Urothelium cell line (cell line): ENCODE data around the gene FUBP3.

Experiments used
- DNase-seq: peaks from one replicate; pipeline ENCODE4 v3.0.0; 2011; ENCODE audit warnings: low spot score, mixed read lengths
- FAIRE-seq: peaks from 2 replicates; lab custom pipeline; 2011; peaks lifted over from hg19 to GRCh38; lab: Jason Lieb, UNC

The FUBP3 gene

DNA sequence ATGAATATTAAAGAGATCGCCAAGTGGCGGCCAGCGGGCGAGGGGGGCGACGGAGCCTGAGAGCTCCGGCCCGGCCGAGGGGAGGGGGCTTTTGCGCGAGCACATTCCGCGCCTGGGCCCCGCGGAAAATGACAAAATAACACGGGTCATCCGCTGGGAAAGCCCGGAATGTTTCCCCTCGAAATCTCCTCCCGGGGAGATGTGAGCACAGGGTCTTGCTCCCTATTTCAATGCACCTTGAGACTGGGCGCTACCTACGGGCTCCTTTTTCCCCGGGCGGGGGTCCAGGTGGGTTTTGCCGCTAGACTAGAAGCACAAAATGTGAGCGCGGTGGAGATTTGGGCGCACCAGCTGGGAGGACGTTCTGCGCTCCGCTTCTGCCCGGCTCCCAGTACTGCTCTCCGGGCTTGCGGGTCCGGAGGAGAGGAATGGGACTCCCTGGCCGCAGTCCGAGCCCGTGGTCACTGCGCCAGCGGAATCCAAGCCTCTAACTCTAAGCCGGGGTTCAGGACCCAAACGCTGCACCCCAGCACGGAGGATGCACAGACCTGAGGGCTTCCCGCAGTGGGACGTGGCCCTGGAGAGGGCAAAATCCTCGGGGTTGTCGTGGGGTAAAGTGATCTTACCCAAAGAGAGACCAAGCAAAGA, 82.2 kb downstream of the FUBP3 start:
- FAIRE-seq (no peak), DNase-seq (no peak)

DNA sequence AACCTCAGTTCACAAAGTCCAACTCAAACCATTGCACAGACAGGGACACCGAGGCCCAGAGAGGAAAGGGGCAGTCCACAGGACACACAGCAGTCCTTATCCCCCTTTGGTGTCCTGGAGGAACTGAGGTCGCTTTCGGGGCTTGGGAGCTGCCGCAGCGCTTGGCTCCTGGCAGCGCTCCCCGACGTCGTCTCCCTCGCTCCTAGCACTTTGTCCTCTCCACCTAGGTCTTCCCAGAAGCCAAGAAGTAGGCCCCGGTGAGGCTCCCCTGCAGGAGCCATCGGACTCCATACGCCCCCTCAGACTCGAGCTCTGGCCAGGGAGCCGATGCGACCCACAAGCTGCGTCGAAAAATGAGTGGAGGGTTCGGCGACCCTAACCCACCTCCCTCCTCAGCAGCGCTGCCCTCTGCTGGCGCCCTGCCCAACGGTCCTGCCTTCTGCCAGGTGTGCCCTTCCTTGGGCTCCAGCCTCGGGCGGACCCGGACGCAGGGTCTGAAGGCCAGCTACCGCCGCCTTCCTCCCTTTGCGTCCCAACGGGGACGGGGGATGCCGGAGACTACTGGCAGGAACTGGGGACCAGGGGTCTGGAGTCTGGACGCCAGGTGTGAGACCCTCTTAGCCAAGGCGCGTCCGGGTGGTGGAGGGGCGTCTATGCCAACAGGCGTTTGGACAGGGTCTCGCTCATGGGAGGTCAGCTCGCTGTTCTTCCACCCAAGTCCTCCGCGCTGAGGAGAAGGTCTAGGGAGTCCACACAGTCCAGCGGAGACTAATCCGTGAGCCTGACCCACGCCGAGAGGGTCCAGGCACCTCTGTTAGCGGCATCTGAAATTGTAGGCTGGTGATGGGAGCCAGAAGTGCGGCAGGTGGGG, 83.0 kb downstream of the FUBP3 start:
- DNase-seq, result no peak

DNA sequence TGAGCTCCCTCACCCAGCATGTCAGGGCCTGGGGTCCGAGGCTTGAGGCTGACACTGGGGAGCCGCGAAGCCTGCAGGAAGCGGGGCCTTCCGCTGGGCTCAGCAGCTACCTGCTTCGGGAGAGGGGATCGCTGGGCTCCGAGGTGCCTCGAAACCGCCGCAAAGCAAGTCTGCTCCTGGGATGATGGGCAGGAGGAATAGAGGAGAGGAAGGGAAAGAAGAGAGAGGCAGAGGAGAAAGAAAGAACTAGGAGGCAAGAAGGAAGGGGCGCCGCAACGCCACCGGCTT, 83.5 kb downstream of the FUBP3 start:
- DNase-seq (no peak), FAIRE-seq (no peak)

More for the DNA sequence above, 83.0 kb downstream of the FUBP3 start:
- FAIRE-seq, result no peak

DNA sequence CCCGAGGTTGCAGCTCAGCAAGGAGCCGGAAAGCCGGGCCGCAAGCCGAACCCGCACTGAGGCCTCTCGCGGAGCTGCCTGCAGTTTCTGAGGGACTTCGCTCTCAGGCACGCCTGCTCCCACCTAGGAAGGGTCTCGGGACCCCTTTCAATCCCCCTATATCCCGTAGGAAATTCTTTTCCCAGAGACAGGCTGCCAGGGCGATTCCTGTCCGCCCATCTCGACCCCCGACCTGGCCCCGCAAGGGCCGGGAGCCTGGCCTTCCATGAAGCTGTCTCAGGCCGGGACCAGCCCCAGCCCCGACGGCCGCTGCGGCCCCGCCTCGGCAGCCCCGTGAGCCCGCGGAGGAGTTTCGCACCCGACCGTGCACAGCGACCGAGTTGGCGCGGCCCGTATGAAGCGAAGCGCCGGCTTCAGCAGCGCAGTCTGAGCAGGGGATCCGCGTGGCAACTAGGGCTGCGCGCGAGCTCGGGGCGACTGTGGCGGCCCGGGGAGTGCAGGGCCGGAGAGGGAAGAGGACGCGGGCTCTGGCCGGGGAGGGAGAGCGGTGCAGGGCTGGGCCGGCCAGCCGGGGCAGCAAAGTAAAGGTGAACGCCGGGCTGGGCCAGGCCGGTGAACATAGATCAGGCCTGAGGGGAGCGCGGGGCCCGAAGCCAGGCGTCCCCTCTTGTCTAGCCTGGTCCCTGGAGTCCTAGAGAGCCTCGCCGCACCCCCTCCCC, 84.0 kb downstream of the FUBP3 start:
- DNase-seq, result no peak
- no peak for FAIRE-seq

DNA sequence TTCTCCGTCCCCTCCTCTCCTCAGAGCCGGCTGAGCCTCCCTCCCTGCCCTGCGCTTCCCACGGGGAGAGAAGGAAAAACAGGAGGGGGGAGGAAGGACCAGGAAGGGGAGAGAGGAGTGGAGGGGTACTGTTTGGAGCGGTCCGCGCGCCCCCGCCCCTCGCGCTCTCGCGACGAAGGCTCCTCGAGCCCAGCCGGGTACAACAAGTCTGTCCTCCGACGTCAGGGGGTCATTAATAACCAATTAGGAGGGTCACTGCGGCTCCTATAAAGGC, 84.5 kb downstream of the FUBP3 start:
- DNase-seq, result no peak
- no peak for FAIRE-seq

DNA sequence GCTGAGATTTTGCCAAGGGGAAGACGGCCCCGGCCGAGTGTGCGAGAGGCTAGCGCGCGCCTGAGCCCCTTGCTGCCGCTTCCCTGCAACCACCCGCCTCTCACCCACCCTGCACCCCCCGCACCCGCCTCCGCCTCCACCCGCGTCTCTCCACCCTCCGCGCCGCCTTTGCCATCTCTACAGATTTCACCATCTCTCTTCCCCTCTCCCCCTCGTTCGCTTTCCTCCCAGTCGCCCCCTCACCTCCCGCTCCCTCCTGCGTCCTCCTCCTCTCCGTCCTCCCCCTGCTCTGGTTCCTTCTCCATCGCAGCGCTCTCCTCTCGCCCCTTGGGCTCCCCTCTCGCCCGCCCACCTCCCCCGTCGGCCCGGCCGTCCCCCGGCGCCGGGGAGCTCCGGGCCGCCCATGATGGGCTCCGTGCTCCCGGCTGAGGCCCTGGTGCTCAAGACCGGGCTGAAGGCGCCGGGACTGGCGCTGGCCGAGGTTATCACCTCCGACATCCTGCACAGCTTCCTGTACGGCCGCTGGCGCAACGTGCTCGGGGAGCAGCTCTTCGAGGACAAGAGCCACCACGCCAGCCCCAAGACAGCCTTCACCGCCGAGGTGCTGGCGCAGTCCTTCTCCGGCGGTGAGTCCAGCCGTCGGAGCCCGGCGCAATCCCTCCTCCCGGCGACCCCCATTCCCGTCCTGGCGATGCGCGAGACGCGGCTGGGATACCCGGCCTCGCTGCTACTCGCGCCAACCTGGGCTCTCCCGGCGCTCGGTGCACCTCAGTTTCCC, 85.1 kb downstream of the FUBP3 start, which contains the start of gene PRDM12:
Gene PRDM12, plus strand, starts transcription at position 344 of the 778 bp plus-strand sequence. Its CDS starts 60 bp downstream, at position 404.
- DNase-seq (peak; percentile 29), FAIRE-seq (no peak)

DNA sequence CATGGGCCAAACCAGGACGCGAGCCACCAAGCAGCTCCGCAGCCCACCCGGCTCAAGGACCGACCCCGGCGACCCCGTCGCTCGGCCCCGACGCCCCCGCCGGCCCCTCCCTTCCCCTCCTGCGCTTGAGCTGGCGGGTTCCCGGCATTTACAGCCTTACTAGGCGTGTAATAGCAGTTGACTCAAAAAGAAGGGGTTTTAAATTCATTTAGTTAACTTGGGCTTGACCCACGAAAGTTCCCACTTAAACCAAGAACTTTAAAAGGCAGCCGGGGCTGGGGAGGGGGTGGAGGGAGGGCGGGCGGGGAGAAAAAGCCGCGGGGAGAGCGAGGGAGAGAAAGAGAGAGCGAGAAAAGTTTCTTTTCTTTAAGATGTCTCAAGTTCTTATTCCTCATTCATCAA, 85.7 kb downstream of the FUBP3 start:
- DNase-seq (no peak), FAIRE-seq (no peak)

DNA sequence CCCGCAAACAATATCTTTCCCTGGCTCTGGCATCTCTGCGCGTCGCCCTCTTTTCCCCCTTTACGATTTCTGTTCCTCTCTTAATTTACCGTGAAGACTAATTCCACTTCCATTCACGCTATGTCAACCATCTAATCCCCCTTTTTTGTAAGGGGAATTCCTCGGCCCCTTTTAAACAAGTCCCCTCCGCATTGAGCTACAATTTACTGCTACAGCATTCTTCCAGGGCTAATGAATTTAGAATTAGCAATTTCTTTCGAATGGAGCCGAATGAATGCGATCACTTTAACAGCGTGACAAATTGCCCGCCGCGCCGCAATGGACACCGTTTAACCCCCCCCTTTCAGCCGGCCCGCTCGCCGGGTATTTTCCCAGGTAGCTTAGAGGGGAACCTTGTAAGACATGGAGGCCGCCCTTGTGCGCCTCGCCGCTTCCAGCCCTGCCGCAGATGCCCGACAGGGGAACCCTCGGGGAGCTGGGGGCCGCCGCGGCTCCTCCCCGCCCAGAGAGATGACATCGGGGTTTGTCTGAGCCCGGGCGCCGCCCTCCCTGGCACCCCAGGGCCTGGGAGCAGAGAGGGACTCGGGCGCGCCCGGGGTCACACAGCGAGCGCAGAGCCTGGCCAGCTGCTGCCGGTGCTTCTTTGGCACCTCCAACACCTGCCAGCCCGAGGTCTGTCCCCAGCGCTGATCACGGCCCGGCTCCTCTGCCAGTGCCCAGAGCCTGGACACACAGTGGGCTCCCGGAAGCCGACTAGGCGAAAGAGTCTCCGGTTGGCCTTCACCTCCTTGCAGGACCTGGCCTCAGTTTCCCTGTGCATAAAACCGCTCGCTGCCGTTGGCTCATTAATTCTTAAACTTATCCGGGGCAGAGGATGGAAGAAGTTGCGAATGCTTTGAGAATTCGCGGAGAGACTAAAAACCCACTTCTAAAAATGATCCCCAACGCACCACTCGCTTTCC, 86.3 kb downstream of the FUBP3 start:
- FAIRE-seq (no peak), DNase-seq (no peak)

DNA sequence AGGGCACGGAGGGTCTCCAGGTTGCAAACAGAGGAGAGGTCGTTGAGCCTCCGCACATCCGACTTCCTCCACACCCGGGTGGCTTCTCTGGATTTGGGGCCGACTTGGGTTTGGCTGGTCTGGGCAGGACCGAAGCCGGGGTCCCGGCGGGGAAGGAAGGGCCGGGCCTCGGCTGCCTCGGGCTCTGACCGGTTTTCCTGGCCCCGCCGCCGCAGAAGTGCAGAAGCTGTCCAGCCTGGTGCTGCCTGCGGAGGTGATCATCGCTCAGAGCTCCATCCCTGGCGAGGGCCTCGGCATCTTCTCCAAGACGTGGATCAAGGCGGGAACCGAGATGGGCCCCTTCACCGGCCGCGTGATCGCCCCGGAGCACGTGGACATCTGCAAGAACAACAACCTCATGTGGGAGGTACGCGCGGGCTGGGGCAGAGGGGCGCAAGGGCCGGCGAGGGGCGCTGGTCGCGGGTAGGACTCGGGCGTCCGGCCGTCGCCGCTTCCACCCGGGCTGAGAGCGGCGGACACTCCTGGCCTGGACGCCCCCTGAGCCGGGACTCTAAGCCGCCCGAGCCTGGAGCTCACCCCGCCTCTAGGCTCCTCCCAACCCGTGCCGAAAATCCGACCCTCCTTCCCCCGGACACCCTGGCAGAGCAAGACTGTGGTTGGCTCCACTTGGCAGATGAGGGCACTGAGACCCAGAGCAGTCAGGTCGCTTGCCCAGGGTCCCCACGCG, 87.2 kb downstream of the FUBP3 start:
- no peak for FAIRE-seq
- DNase-seq, result no peak

DNA sequence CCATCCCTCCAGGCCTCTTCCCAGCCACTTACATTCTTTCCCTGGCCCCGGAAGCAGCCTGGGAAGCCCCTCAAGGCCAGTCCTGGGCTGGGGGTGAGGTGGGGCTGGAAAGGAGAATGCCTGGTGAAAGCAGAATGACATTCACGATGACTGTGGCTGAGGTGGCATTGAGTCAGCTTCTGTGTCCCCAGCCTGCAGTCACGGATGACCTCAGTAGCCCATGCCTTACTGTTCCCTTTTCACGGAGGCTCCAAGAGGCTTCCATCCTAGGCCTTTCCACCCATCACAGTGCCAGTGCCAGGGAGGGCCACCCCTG, 87.7 kb downstream of the FUBP3 start:
- DNase-seq, result no peak
- FAIRE-seq, result no peak

DNA sequence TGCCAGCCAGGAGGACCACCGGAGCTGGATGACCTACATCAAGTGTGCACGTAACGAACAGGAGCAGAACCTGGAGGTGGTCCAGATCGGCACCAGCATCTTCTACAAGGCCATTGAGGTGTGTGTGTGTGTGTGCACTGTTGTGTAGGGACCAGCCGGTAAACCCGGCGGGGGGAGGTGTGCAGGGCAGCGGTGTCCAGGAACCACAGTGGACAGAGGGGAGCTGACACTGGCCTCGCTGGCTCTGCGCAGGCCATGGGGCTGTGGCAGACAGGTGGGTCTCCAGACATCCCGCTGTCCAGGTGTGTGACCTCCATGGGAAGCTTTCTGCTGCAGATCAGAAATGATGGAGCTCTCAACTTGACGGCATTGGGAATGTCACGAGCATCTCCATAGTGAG, 88.8 kb downstream of the FUBP3 start:
- FAIRE-seq, result no peak

DNA sequence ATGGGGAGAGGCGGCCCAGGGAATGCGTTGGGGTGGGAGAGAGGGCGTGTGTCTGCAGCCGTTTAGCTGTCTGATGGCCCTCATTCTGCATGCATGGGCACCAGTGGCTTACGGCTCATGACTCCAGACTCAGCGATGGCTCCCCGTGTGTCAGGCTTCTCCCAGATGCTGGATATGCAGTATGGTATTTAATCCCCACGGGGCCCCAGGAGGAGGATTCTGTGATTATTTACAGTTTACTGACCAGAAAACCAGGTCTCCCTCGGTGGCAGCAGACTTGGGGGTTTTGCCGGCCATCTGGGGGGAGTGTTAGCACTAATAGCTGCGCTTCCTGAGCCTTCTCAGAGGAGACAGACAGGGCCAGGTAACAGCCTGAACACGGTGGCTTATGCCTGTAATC, 89.3 kb downstream of the FUBP3 start:
- DNase-seq, result no peak
- no peak for FAIRE-seq

More for the DNA sequence above, 88.8 kb downstream of the FUBP3 start:
- DNase-seq, result no peak

DNA sequence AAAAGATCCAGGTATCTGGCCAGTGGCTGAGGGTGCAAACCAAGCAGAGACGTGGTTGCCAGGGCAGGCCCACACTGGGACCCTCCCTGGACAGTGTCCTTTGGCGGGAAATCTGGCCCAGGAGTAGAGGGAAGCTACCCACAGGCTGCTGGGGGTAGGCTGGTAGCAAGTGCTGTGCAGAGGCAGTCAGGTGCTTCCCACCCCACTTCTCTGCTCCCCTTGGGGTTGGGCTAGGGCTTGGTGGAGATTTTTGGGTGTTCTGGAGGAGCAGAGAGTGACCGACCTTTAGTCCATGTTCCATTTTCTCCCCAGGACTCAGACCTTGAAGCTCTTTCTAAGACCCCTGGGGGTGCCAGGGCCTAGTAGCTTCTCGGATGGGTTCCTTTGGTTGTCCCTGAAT, 90.6 kb downstream of the FUBP3 start:
- FAIRE-seq (no peak), DNase-seq (no peak)

DNA sequence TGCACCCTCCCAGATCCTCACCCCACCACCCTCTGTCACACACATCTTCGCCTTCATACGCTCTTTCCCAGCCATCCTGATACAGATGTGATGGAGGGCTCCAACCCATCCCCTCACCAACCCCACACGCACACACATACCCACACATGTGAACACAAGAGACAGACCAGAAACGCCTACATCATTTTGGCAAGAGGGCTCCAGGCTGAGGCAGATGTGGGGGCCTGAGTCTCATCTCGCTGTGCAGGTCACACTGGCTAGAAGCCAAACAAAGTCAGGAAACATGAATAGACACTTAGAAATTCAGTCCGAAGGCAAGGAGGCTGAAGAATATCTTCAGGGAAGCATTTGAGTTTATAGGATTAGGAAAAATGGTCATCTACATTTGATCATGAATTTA, 91.3 kb downstream of the FUBP3 start:
- DNase-seq (no peak), FAIRE-seq (no peak)

DNA sequence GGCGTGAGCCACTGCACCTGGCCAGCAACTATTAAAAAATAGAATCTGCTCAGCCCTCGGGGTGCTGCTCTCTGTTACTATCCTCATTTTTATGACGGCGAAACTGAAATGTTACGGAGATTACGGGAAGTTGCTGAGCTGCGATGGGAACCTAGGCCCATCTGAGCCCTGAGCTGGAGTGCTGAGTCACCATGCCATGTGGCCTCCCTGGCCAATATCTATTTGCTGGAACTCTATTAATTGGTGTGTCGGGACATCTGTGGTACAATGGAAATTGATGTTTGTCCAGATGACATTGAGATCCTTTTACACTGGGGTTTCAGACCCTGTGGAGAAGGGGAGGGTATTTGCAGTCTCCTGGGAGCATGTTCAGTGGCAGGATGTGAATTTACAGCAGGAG, 93.1 kb downstream of the FUBP3 start:
- no peak for FAIRE-seq
- no peak for DNase-seq

DNA sequence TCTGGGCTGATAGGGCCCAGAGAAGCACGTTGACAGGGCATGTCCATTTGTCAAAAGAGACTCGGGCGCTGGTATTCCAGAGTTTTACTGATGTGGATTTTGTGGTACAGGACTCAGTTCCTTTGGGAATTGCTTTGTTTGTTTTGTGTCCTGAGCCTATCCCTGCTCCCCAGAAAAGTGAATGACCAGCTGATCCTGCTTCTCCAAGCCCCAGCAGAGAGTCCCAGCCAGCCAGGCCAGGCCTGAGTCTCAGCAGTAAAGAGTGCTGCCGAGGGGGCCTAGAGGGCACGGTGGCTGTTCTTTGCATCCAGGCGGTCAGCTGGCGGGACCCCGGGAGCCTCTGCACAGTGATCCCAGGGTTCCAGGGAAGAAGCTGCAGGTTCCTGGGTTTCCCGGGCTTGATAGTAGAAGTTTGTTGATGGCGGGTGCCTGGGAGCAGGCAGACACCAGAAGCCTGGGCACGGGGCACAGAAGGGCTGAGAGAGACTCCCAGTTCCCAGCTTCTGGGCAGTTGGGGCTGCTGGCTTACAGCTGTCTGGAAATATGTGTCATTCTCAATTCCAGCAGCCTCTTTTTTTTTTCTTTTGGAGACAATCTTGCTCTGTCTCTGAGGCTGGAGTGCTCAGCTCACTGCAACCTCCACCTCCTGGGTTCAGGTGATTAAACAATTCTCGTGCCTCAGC, 93.7 kb downstream of the FUBP3 start:
- FAIRE-seq (no peak), DNase-seq (no peak)

DNA sequence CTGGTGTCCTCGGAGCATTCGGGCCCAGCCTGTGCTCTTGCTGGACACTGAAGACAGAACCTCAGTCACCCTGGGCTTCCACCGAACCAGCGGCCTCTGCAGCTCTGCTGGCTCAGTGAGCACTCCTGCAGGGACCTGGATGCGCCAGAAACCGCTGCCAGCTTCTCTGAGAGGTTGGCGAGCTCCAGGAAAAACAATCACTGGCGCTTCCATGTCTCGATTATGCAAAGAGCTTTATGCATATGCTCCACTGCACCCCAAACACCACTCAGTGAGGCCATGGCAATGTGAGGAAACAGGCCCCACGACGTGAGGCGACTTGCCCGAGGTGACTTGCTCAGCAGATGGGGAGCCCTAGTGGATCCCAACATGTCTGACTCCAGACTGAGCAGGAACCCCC, 96.0 kb downstream of the FUBP3 start:
- no peak for DNase-seq

DNA sequence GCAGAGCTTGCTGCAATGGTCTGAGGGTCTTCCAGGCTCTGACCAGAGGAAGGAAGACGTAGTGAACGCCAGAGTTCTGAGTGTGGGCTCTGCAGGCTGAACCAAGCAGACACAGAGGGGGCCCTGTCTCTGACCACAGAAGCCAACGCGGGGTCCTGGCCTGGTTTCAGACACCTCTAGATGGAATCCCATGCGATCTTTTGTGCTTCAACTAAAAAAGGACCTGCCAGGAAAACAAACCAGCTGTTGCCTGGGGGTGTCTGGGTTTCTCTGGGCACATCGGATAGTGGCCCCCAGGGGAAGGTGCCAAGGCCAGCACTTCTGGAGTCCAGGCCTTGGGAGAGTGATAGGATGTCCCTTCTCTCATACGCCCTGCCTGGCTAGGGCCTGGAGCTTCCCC, 97.9 kb downstream of the FUBP3 start:
- DNase-seq (no peak), FAIRE-seq (no peak)

More for the DNA sequence above, 96.0 kb downstream of the FUBP3 start:
- FAIRE-seq, result no peak
